Natural killer cell treated with Interleukin-12 subunit alpha and Interleukin-12 subunit beta and Interleukin-15 and Interleukin-18, amount 100 ng/mL, for 72 hours (primary cell): Measurements from ENCODE around the gene IFT74. TPM values are rescaled to one million over a fixed set of nuclear protein-coding genes. Genes with fewer than 3 reads are reported as not detected.

ENCODE experiments used
- ATAC-seq, 2 donors: fragments of 150-1000 bp; cut with Tn5 transposase in 1 of 2; sonication (Bioruptor Pico), chemical (Tn5 transposase) in 1 of 2; 2 replicates each; pipeline ENCODE4 v1.10.0; 2021
- DNase-seq: peaks from one replicate; pipeline ENCODE4 v3.0.0; 2022; ENCODE audit warnings: low spot score
- H3K27ac Mint-ChIP-seq, 2 donors: 1 replicate in 1 of 2; 2 replicates in 1 of 2; pipeline ENCODE4 v1.8.0; 2022; ENCODE audit warnings: mixed read lengths in 2 of 2, mild to moderate bottlenecking in 1 of 2, moderate library complexity in 1 of 2
- H3K27me3 Mint-ChIP-seq, 2 donors: 1 replicate in 1 of 2; 2 replicates in 1 of 2; pipeline ENCODE4 v1.8.0; 2022; ENCODE audit warnings: mixed read lengths in 2 of 2
- H3K36me3 Mint-ChIP-seq: one replicate; pipeline ENCODE4 v1.8.0; 2022; ENCODE audit warnings: mixed read lengths
- H3K4me1 Mint-ChIP-seq, 2 donors: 1 replicate in 1 of 2; 2 replicates in 1 of 2; pipeline ENCODE4 v1.8.0; 2022; ENCODE audit warnings: low read depth in 2 of 2, mixed read lengths in 2 of 2, mild to moderate bottlenecking in 1 of 2
- H3K4me3 Mint-ChIP-seq: one replicate; pipeline ENCODE4 v1.8.0; 2022; ENCODE audit warnings: mixed read lengths
- H3K9me3 Mint-ChIP-seq: 2 replicates; pipeline ENCODE4 v1.8.0; 2022; ENCODE audit warnings: mixed read lengths
- total RNA-seq, 2 donors: library from RNA; stranded (reverse); gene quantifications; one replicate each; pipeline ENCODE4 v1.2.3, GENCODE V29; 2022

The IFT74 gene
- total RNA-seq, 2 donors from 2014 or later: 6.5 to 11.7 TPM

GRCh38 chr9:26949637-26950069 is 6.6 kb upstream of the IFT74 start:
- H3K9me3 Mint-ChIP-seq: no peaks in the 10 kb centered on the region
- H3K27ac Mint-ChIP-seq: no peak overlapping the region
- peaks cover 21 to 35% of the 10 kb centered on the region in 2 donors for H3K4me1 Mint-ChIP-seq
- DNase-seq (no peak), ATAC-seq (no peak)
- no peak overlapping the region for H3K4me3 Mint-ChIP-seq
- H3K36me3 Mint-ChIP-seq: peaks cover 11% of the 10 kb centered on the region
- H3K27me3 Mint-ChIP-seq: peaks cover 4 to 6% of the 10 kb centered on the region in 2 donors

- Mint-ChIP-seq H3K27ac (no peak overlapping the region), H3K4me1 (peaks cover 23 to 37% of the 10 kb centered on the region in 2 donors), H3K4me3 (no peak overlapping the region), H3K27me3 (peaks cover 4 to 6% of the 10 kb centered on the region in 2 donors), H3K9me3 (no peaks in the 10 kb centered on the region), H3K36me3 (peaks cover 9% of the 10 kb centered on the region)
- ATAC-seq (no peak), DNase-seq (no peak)
Measured at GRCh38 chr9:26950521-26950920, 5.7 kb upstream of the IFT74 start.

GRCh38 chr9:26951794-26952193 is 4.4 kb upstream of the IFT74 start:
- no peak overlapping the region for H3K4me3 Mint-ChIP-seq
- no peak overlapping the region for H3K27ac Mint-ChIP-seq
- no peak for ATAC-seq
- H3K9me3 Mint-ChIP-seq: no peaks in the 10 kb centered on the region
- H3K36me3 Mint-ChIP-seq: peaks cover 4% of the 10 kb centered on the region
- DNase-seq: no peak
- peaks cover 4 to 6% of the 10 kb centered on the region in 2 donors for H3K27me3 Mint-ChIP-seq
- peaks cover 22 to 29% of the 10 kb centered on the region in 2 donors for H3K4me1 Mint-ChIP-seq

- no peaks in the 10 kb centered on the region for H3K9me3 Mint-ChIP-seq
- H3K27ac Mint-ChIP-seq: peak overlapping the region; percentile 74 to 87
- no peaks in the 10 kb centered on the region for H3K36me3 Mint-ChIP-seq
- no peak for DNase-seq
- peak overlapping the region; percentile 70 for H3K4me3 Mint-ChIP-seq
- H3K4me1 Mint-ChIP-seq: peaks cover 16 to 18% of the 10 kb centered on the region in 2 donors
- H3K27me3 Mint-ChIP-seq: peaks cover 0 to 3% of the 10 kb centered on the region in 2 donors
- peak in 1 of 2 donors; percentile 69 for ATAC-seq
Measured at GRCh38 chr9:26954050-26954508, 2.1 kb upstream of the IFT74 start.

GRCh38 chr9:26955222-26955903 is 849 bp upstream of the IFT74 start:
- no peaks in the 10 kb centered on the region for H3K27me3 Mint-ChIP-seq
- H3K4me3 Mint-ChIP-seq: peak overlapping the region; percentile 83
- peak overlapping the region; percentile 87 to 94 for H3K27ac Mint-ChIP-seq
- H3K9me3 Mint-ChIP-seq: no peaks in the 10 kb centered on the region
- no peak for DNase-seq
- H3K4me1 Mint-ChIP-seq: peaks cover 16 to 18% of the 10 kb centered on the region in 2 donors
- ATAC-seq: no peak
- no peaks in the 10 kb centered on the region for H3K36me3 Mint-ChIP-seq

GRCh38 chr9:26956860-26957233 is 635 bp downstream of the IFT74 start:
- Mint-ChIP-seq H3K4me3 (peak overlapping the region; percentile 83), H3K36me3 (no peaks in the 10 kb centered on the region), H3K27ac (peak overlapping the region; percentile 87 to 94), H3K9me3 (no peaks in the 10 kb centered on the region), H3K27me3 (no peaks in the 10 kb centered on the region), H3K4me1 (peaks cover 18 to 21% of the 10 kb centered on the region in 2 donors)
- ATAC-seq (no peak), DNase-seq (no peak)

- DNase-seq (no peak), ATAC-seq (no peak)
- Mint-ChIP-seq H3K27me3 (no peaks in the 10 kb centered on the region), H3K4me1 (peaks cover 0 to 3% of the 10 kb centered on the region in 2 donors), H3K36me3 (peaks cover 7% of the 10 kb centered on the region), H3K27ac (no peak overlapping the region), H3K4me3 (no peak overlapping the region), H3K9me3 (no peaks in the 10 kb centered on the region)
Measured at GRCh38 chr9:26971721-26972120, 15.5 kb downstream of the IFT74 start.

GRCh38 chr9:26973989-26974388 is 17.8 kb downstream of the IFT74 start:
- peaks cover 7% of the 10 kb centered on the region for H3K36me3 Mint-ChIP-seq
- H3K27ac Mint-ChIP-seq: no peak overlapping the region
- H3K4me1 Mint-ChIP-seq: no peaks in the 10 kb centered on the region
- no peak overlapping the region for H3K4me3 Mint-ChIP-seq
- no peak for ATAC-seq
- H3K9me3 Mint-ChIP-seq: no peaks in the 10 kb centered on the region
- DNase-seq: no peak
- no peaks in the 10 kb centered on the region for H3K27me3 Mint-ChIP-seq

GRCh38 chr9:26974927-26975326 is 18.7 kb downstream of the IFT74 start:
- no peak overlapping the region for H3K27ac Mint-ChIP-seq
- no peak for ATAC-seq
- H3K36me3 Mint-ChIP-seq: peaks cover 3% of the 10 kb centered on the region
- no peak for DNase-seq
- H3K27me3 Mint-ChIP-seq: no peaks in the 10 kb centered on the region
- H3K4me1 Mint-ChIP-seq: no peaks in the 10 kb centered on the region
- no peaks in the 10 kb centered on the region for H3K9me3 Mint-ChIP-seq
- H3K4me3 Mint-ChIP-seq: no peak overlapping the region

- ATAC-seq (no peak), DNase-seq (no peak)
- no peaks in the 10 kb centered on the region for H3K9me3 Mint-ChIP-seq
- no peaks in the 10 kb centered on the region for H3K36me3 Mint-ChIP-seq
- H3K27me3 Mint-ChIP-seq: no peaks in the 10 kb centered on the region
- H3K4me1 Mint-ChIP-seq: no peaks in the 10 kb centered on the region
- H3K4me3 Mint-ChIP-seq: no peak overlapping the region
- H3K27ac Mint-ChIP-seq: no peak overlapping the region
Measured at GRCh38 chr9:26975728-26976707, 19.8 kb downstream of the IFT74 start.

GRCh38 chr9:26983340-26983739 is 27.1 kb downstream of the IFT74 start:
- H3K9me3 Mint-ChIP-seq: no peaks in the 10 kb centered on the region
- no peak overlapping the region for H3K4me3 Mint-ChIP-seq
- H3K27ac Mint-ChIP-seq: no peak overlapping the region
- DNase-seq (no peak), ATAC-seq (no peak)
- H3K36me3 Mint-ChIP-seq: peaks cover 12% of the 10 kb centered on the region
- H3K4me1 Mint-ChIP-seq: no peaks in the 10 kb centered on the region
- no peaks in the 10 kb centered on the region for H3K27me3 Mint-ChIP-seq

GRCh38 chr9:26995810-26996209 is 39.6 kb downstream of the IFT74 start:
- H3K4me3 Mint-ChIP-seq: no peak overlapping the region
- no peaks in the 10 kb centered on the region for H3K27me3 Mint-ChIP-seq
- ATAC-seq (no peak), DNase-seq (no peak)
- H3K4me1 Mint-ChIP-seq: no peaks in the 10 kb centered on the region
- no peaks in the 10 kb centered on the region for H3K36me3 Mint-ChIP-seq
- no peak overlapping the region for H3K27ac Mint-ChIP-seq
- H3K9me3 Mint-ChIP-seq: no peaks in the 10 kb centered on the region

GRCh38 chr9:27003426-27004077 is 47.3 kb downstream of the IFT74 start:
- H3K9me3 Mint-ChIP-seq: no peaks in the 10 kb centered on the region
- no peaks in the 10 kb centered on the region for H3K36me3 Mint-ChIP-seq
- ATAC-seq (no peak), DNase-seq (no peak)
- no peaks in the 10 kb centered on the region for H3K27me3 Mint-ChIP-seq
- H3K27ac Mint-ChIP-seq: no peak overlapping the region
- no peaks in the 10 kb centered on the region for H3K4me1 Mint-ChIP-seq
- H3K4me3 Mint-ChIP-seq: no peak overlapping the region
